Measurements from ENCODE around the gene CD7.

Gene CD7

GRCh38 chr17:82274134-82275020 lies 43.0 kb downstream of the CD7 start:
- intact Hi-C loops (cut with DNase I), result no loop called here

GRCh38 chr17:82273327-82274133 lies 43.9 kb downstream of the CD7 start, which contains the start of gene CSNK1D:
Gene CSNK1D, minus strand, starts transcription at chr17:82273700. Its CDS starts 319 bp downstream, at chr17:82273381.
- peak; percentile 83 to 97 (median 94) for DNase-seq
- intact Hi-C loops (cut with DNase I), result no loop called here

More at GRCh38 chr17:82274134-82275020, 43.0 kb downstream of the CD7 start:
- DNase-seq, result no peak

- intact Hi-C loops (cut with DNase I), result no loop called here
- peak in 22 of 42 donors; percentile 12 to 66 (median 32) for DNase-seq
Measured at GRCh38 chr17:82272495-82273326, 44.7 kb downstream of the CD7 start.

- no peak for DNase-seq
- intact Hi-C loops (cut with DNase I), result no loop called here
Measured at GRCh38 chr17:82271401-82271800, 46.0 kb downstream of the CD7 start.

GRCh38 chr17:82270651-82271050 lies 46.8 kb downstream of the CD7 start:
- intact Hi-C loops (cut with DNase I), result no loop called here
- no peak for DNase-seq

GRCh38 chr17:82269882-82270500 lies 47.4 kb downstream of the CD7 start:
- intact Hi-C loops (cut with DNase I), result no loop called here
- no peak for DNase-seq

GRCh38 chr17:82269138-82269881 lies 48.1 kb downstream of the CD7 start:
- DNase-seq, result no peak
- intact Hi-C loops (cut with DNase I), result no loop called here

- intact Hi-C loops (cut with DNase I), result no loop called here
- DNase-seq, result peak; percentile 82 to 97 (median 90)
Measured at GRCh38 chr17:82267575-82268379, 49.6 kb downstream of the CD7 start.

- DNase-seq, result no peak
- intact Hi-C loops (cut with DNase I), result no loop called here
Measured at GRCh38 chr17:82266142-82266541, 51.3 kb downstream of the CD7 start.

All from head of caudate nucleus (tissue), 42 donors.